Neural progenitor cell (in vitro differentiated cells): ENCODE measurements around the gene KIFC3. TPM values are rescaled to one million over a fixed set of nuclear protein-coding genes. Genes with fewer than 3 reads are reported as not detected.

Experiments
- DNase-seq: peaks from one replicate; pipeline ENCODE4 v3.0.0-alpha.2; 2016; ENCODE audit warnings: low spot score
- H2AFZ ChIP-seq: fragments of 200-600 bp; sonication (generic); replicated peaks from 2 replicates; pipeline ENCODE4 v1.6.1; 2016; ENCODE audit warnings: antibody characterized with exemption
- H3F3A ChIP-seq: fragments of 200-600 bp; sonication (generic); 2 replicates; pipeline ENCODE4 v1.6.1; 2016; ENCODE audit warnings: antibody characterized with exemption, low read depth
- H3K27ac ChIP-seq: fragments of 200-600 bp; sonication (generic); 2 replicates; pipeline ENCODE4 v1.5.1; 2016; ENCODE audit warnings: mild to moderate bottlenecking
- H3K27me3 ChIP-seq: fragments of 200-600 bp; sonication (generic); 2 replicates; pipeline ENCODE4 v1.6.1; 2016; ENCODE audit warnings: mild to moderate bottlenecking, moderate library complexity
- H3K36me3 ChIP-seq: fragments of 200-600 bp; sonication (generic); 2 replicates; pipeline ENCODE4 v1.5.1; 2016
- H3K4me1 ChIP-seq: fragments of 200-600 bp; sonication (generic); 2 replicates; pipeline ENCODE4 v1.6.1; 2016; ENCODE audit warnings: mixed run types
- H3K4me2 ChIP-seq: fragments of 200-600 bp; sonication (generic); 2 replicates; pipeline ENCODE4 v1.6.1; 2016
- H3K4me3 ChIP-seq: fragments of 200-600 bp; sonication (generic); 2 replicates; pipeline ENCODE4 v1.5.1; 2016
- H3K79me2 ChIP-seq: fragments of 200-600 bp; sonication (generic); 2 replicates; pipeline ENCODE4 v1.6.1; 2016; ENCODE audit warnings: low read depth
- H3K9ac ChIP-seq: fragments of 200-600 bp; sonication (generic); 2 replicates; pipeline ENCODE4 v1.6.1; 2016
- H3K9me3 ChIP-seq: fragments of 200-600 bp; sonication (generic); 2 replicates; pipeline ENCODE4 v1.5.1; 2016; ENCODE audit warnings: low read depth
- H4K20me1 ChIP-seq: fragments of 200-600 bp; sonication (generic); 2 replicates; pipeline ENCODE4 v1.6.1; 2016; ENCODE audit warnings: low read depth
- H3K27ac Mint-ChIP-seq: 3 replicates; pipeline ENCODE4 v1.8.0; 2021; ENCODE audit warnings: mixed read lengths
- H3K27me3 Mint-ChIP-seq: 2 replicates; pipeline ENCODE4 v1.8.0; 2022; ENCODE audit warnings: low read depth, mild to moderate bottlenecking, inconsistent platforms, moderate library complexity, mixed read lengths; ENCODE audit not compliant: insufficient read depth
- H3K36me3 Mint-ChIP-seq: 3 replicates; pipeline ENCODE4 v1.8.0; 2021; ENCODE audit warnings: mixed read lengths
- H3K4me1 Mint-ChIP-seq: 3 replicates; pipeline ENCODE4 v1.8.0; 2021; ENCODE audit warnings: mixed read lengths
- H3K4me3 Mint-ChIP-seq: 3 replicates; pipeline ENCODE4 v1.8.0; 2021; ENCODE audit warnings: mild to moderate bottlenecking, moderate library complexity, mixed read lengths
- H3K9me3 Mint-ChIP-seq: 3 replicates; pipeline ENCODE4 v1.8.0; 2020; ENCODE audit warnings: mixed read lengths
- EZH2 ChIP-seq: fragments of 200-600 bp; sonication (generic); IDR thresholded peaks from 2 replicates; pipeline ENCODE4 v1.6.1; 2017; ENCODE audit warnings: antibody characterized with exemption, mild to moderate bottlenecking, moderate library complexity
- EZH2phosphoT487 ChIP-seq: fragments of 200-600 bp; sonication (generic); IDR thresholded peaks from 2 replicates; pipeline ENCODE4 v1.6.1; 2017; ENCODE audit warnings: antibody characterized with exemption
- total RNA-seq: library from RNA; depleted of rRNA; stranded (reverse); fragments of >200 nt; gene quantifications from 2 replicates; pipeline ENCODE4 v1.2.3, GENCODE V29; 2015; ENCODE audit warnings: low replicate concordance
- TF ChIP-seq, protein P1 (sequence below): fragments of 200-600 bp; sonication (generic); IDR thresholded peaks from 2 replicates; pipeline ENCODE4 v1.5.1; 2017; ENCODE audit warnings: antibody characterized with exemption, mild to moderate bottlenecking

Gene KIFC3
- total RNA-seq, 1 donor from 2014 or later, result 0.28 TPM

DNA sequence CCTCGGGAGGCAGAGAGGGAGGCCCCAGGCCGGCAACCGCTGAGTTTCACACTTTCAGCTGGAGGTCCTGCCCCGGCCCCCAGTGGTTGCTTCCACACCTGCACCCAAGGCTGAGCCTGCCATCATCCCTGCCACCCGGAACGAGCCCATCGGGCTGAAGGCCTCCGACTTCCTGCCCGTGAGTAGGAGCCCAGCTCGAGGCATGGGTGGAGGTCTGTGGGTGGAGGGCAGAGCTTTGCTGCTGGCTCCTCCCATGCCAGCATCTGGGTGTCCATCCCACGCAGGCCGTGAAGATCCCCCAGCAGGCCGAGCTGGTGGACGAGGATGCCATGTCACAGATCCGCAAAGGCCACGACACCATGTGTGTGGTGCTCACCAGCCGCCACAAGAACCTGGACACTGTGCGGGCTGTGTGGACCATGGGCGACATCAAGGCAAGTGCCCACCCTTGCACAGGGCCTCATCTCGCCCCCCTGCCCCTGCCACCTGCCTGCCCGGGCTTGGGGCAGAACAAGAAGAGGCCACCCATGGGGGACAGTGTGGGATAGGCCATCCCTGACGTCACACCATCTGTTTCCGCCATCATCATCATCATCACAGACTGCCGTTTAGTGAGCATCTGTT lies 47.1 kb downstream of the KIFC3 start:
- Mint-ChIP-seq H3K9me3 (no peaks in the 10 kb centered on the region), H3K27me3 (peaks cover 12% of the 10 kb centered on the region), H3K36me3 (no peaks in the 10 kb centered on the region), H3K4me1 (peaks cover 2% of the 10 kb centered on the region), H3K27ac (no peak overlapping the region), H3K4me3 (no peak overlapping the region)
- Histone ChIP-seq H3K9me3 (no peaks in the 10 kb centered on the region), H3F3A (no peaks in the 10 kb centered on the region), H4K20me1 (no peaks in the 10 kb centered on the region), H2AFZ (no peak overlapping the region), H3K4me3 (no peak overlapping the region), H3K36me3 (no peaks in the 10 kb centered on the region), H3K4me2 (no peak overlapping the region), H3K9ac (no peak overlapping the region), H3K4me1 (no peaks in the 10 kb centered on the region), H3K79me2 (no peaks in the 10 kb centered on the region), H3K27ac (no peak overlapping the region), H3K27me3 (no peaks in the 10 kb centered on the region)
- DNase-seq, result no peak
- TF ChIP-seq, protein P1, sequence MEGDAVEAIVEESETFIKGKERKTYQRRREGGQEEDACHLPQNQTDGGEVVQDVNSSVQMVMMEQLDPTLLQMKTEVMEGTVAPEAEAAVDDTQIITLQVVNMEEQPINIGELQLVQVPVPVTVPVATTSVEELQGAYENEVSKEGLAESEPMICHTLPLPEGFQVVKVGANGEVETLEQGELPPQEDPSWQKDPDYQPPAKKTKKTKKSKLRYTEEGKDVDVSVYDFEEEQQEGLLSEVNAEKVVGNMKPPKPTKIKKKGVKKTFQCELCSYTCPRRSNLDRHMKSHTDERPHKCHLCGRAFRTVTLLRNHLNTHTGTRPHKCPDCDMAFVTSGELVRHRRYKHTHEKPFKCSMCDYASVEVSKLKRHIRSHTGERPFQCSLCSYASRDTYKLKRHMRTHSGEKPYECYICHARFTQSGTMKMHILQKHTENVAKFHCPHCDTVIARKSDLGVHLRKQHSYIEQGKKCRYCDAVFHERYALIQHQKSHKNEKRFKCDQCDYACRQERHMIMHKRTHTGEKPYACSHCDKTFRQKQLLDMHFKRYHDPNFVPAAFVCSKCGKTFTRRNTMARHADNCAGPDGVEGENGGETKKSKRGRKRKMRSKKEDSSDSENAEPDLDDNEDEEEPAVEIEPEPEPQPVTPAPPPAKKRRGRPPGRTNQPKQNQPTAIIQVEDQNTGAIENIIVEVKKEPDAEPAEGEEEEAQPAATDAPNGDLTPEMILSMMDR, result no peak
- TF ChIP-seq EZH2, result no peak
- TF ChIP-seq EZH2phosphoT487, result no peak

- DNase-seq, result no peak
- no peaks in the 10 kb centered on the region for H3K27me3 ChIP-seq
- H3K27ac ChIP-seq, result no peak overlapping the region
- H3K4me3 ChIP-seq, result no peak overlapping the region
- H3K9ac ChIP-seq, result no peak overlapping the region
- H4K20me1 ChIP-seq, result no peaks in the 10 kb centered on the region
- no peaks in the 10 kb centered on the region for H3K4me1 ChIP-seq
- Mint-ChIP-seq H3K4me1 (no peaks in the 10 kb centered on the region), H3K27me3 (peaks cover 7% of the 10 kb centered on the region), H3K9me3 (no peaks in the 10 kb centered on the region), H3K27ac (no peak overlapping the region), H3K36me3 (no peaks in the 10 kb centered on the region), H3K4me3 (no peak overlapping the region)
- no peaks in the 10 kb centered on the region for H3K36me3 ChIP-seq
- H3K79me2 ChIP-seq, result no peaks in the 10 kb centered on the region
- no peaks in the 10 kb centered on the region for H3K9me3 ChIP-seq
- no peak overlapping the region for H3K4me2 ChIP-seq
- no peak overlapping the region for H2AFZ ChIP-seq
- TF ChIP-seq EZH2phosphoT487, result no peak
- TF ChIP-seq, protein P1, result no peak
- TF ChIP-seq EZH2, result no peak
- no peaks in the 10 kb centered on the region for H3F3A ChIP-seq
Observed at GRCh38 chr16:57754354-57755060, 47.8 kb downstream of the KIFC3 start.

DNA sequence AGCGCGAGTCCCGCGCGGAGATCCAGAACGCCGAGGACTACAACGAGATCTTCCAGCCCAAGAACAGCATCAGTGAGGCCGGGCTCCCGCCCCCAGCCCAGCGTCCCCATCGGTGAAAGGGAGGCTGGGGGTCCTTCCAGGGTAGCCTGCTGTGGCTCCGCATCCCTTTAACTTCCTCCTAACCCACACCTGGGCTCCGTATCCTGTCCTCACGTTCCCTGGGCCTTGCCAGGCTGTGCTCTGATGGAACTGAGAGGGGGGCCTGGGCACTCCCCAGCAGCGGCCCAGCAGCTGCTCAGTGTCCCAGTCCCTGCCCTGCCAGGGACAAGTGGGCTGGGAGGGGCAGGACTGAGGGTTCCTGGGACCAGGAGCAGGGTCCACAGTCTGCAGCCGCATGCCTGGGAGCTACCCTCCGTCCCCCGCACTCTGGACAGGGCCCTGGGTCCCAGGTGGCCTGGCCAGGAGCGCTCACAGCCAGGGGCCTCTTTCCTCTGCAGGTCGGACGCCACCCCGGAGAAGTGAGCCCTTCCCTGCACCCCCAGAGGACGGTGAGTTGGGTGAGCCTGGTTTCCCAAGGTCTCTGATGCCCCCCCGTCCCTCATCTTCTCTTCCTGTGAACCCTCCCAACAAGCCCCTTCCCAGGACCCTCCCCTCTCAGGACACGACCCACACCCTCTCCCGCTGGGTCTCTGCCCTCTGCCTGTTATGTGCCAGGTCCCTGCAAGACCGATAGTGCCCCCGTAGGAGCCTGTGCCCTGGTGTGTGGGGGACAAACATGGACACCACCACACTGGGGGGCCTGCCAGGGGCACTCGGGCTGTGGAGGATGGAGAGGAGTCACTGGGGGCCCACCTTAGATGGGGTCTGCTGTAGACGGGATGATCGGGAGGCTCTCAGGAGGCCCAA lies 48.6 kb downstream of the KIFC3 start:
- Mint-ChIP-seq H3K4me1 (no peaks in the 10 kb centered on the region), H3K27ac (no peak overlapping the region)

More for the DNA sequence above, 48.6 kb downstream of the KIFC3 start:
- H3K4me2 ChIP-seq, result no peak overlapping the region
- H3K36me3 ChIP-seq, result no peaks in the 10 kb centered on the region
- no peaks in the 10 kb centered on the region for H3K79me2 ChIP-seq
- H3K27me3 ChIP-seq, result no peaks in the 10 kb centered on the region
- no peak for TF ChIP-seq EZH2phosphoT487
- no peak for TF ChIP-seq EZH2
- TF ChIP-seq, protein P1, result no peak
- Mint-ChIP-seq H3K4me3 (no peak overlapping the region), H3K27me3 (peaks cover 7% of the 10 kb centered on the region), H3K36me3 (no peaks in the 10 kb centered on the region), H3K9me3 (no peaks in the 10 kb centered on the region)
- H4K20me1 ChIP-seq, result no peaks in the 10 kb centered on the region
- no peaks in the 10 kb centered on the region for H3K4me1 ChIP-seq
- DNase-seq, result no peak
- H3K27ac ChIP-seq, result no peak overlapping the region
- H3K4me3 ChIP-seq, result no peak overlapping the region
- no peaks in the 10 kb centered on the region for H3F3A ChIP-seq
- H3K9me3 ChIP-seq, result no peaks in the 10 kb centered on the region
- H3K9ac ChIP-seq, result no peak overlapping the region
- no peak overlapping the region for H2AFZ ChIP-seq
